ENCODE results near the gene TMC3. TPM values are rescaled to one million over a fixed set of nuclear protein-coding genes. Genes with fewer than 3 reads are reported as not detected.
"Not testable (repeated sequence)": the region's sequence is repeated elsewhere in the genome, so short reads cannot be mapped to it uniquely, and the experiment has no call there.

Gene TMC3
- polyA plus RNA-seq, 4 donors: 0.25 to 5.3 TPM; not detected in 2

DNA sequence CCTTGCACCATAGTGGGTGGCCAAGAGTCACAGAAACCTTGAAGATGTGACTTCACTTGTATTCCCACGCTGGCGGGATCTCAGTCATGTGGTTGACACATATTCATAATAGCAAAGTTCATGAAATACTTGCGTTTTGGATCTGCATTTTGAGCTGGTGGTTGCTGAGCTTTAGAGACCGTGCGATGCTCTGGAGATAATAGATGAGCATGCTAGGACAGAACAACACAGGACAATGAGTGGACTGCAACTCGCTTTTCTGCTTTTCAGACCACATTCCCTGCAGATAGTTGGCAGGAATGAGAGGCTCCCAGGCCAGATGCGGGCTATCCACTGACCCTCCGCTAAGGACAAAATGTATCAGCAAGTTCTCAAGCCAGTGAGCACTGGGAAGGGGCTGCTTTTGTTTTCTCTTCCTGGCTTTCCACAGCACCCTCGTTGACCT lies 36.3 kb downstream of the TMC3 start:
- no peak for FAIRE-seq
- WGBS, 3 donors: 66 to 90% (median 77%) methylated on average over 9 of the region's 9 CpGs

GRCh38 chr15:81337241-81337640 lies 36.8 kb downstream of the TMC3 start:
- DNase-seq: no peak
- Histone ChIP-seq H3K27me3 (ENCODE audit: control insufficient read depth in 3 of 3, insufficient read depth in 3 of 3, low read length in 3 of 3) (no peaks in the 10 kb centered on the region), H3K9me3 (ENCODE audit: control insufficient read depth in 2 of 2, insufficient read depth in 1 of 2, low read depth in 1 of 2, low read length in 1 of 2) (no peaks in the 10 kb centered on the region), H3K27ac (ENCODE audit: low read depth in 1 of 3, low read length in 2 of 3) (no peak overlapping the region), H3K4me1 (ENCODE audit: control insufficient read depth in 3 of 3, insufficient read depth in 2 of 3, low read depth in 1 of 3, low read length in 2 of 3) (peaks cover 0 to 18% (median 0%) of the 10 kb centered on the region in 3 donors), H3K4me3 (ENCODE audit: low read depth in 1 of 3, low read length in 3 of 3) (no peak overlapping the region), H3K36me3 (ENCODE audit: control insufficient read depth in 3 of 3, insufficient read depth in 2 of 3, low read depth in 1 of 3, low read length in 3 of 3) (no peaks in the 10 kb centered on the region)
- WGBS, 3 donors: 84 to 85% (median 85%) methylated on average over 3 of the region's 3 CpGs
- no peak for FAIRE-seq

More for the DNA sequence above, 36.3 kb downstream of the TMC3 start:
- no peaks in the 10 kb centered on the region for H3K36me3 ChIP-seq (ENCODE audit: control insufficient read depth in 3 of 3, insufficient read depth in 2 of 3, low read depth in 1 of 3, low read length in 3 of 3)
- no peaks in the 10 kb centered on the region for H3K27me3 ChIP-seq (ENCODE audit: control insufficient read depth in 3 of 3, insufficient read depth in 3 of 3, low read length in 3 of 3)
- H3K27ac ChIP-seq (ENCODE audit: low read depth in 1 of 3, low read length in 2 of 3): no peak overlapping the region
- H3K4me3 ChIP-seq (ENCODE audit: low read depth in 1 of 3, low read length in 3 of 3): no peak overlapping the region
- no peak for DNase-seq
- no peaks in the 10 kb centered on the region for H3K9me3 ChIP-seq (ENCODE audit: control insufficient read depth in 2 of 2, insufficient read depth in 1 of 2, low read depth in 1 of 2, low read length in 1 of 2)
- H3K4me1 ChIP-seq (ENCODE audit: control insufficient read depth in 3 of 3, insufficient read depth in 2 of 3, low read depth in 1 of 3, low read length in 2 of 3): peaks cover 0 to 18% (median 0%) of the 10 kb centered on the region in 3 donors

GRCh38 chr15:81336568-81336967 lies 37.4 kb downstream of the TMC3 start:
- Histone ChIP-seq H3K4me3 (ENCODE audit: low read depth in 1 of 3, low read length in 3 of 3) (no peak overlapping the region), H3K4me1 (ENCODE audit: control insufficient read depth in 3 of 3, insufficient read depth in 2 of 3, low read depth in 1 of 3, low read length in 2 of 3) (peaks cover 0 to 24% (median 0%) of the 10 kb centered on the region in 3 donors), H3K27ac (ENCODE audit: low read depth in 1 of 3, low read length in 2 of 3) (no peak overlapping the region), H3K9me3 (ENCODE audit: control insufficient read depth in 2 of 2, insufficient read depth in 1 of 2, low read depth in 1 of 2, low read length in 1 of 2) (no peaks in the 10 kb centered on the region), H3K36me3 (ENCODE audit: control insufficient read depth in 3 of 3, insufficient read depth in 2 of 3, low read depth in 1 of 3, low read length in 3 of 3) (no peaks in the 10 kb centered on the region), H3K27me3 (ENCODE audit: control insufficient read depth in 3 of 3, insufficient read depth in 3 of 3, low read length in 3 of 3) (no peaks in the 10 kb centered on the region)
- 86 to 93% (median 90%) methylated on average over 4 of the region's 4 CpGs for WGBS, 3 donors
- no peak for DNase-seq
- FAIRE-seq: no peak

- Histone ChIP-seq H3K4me3 (ENCODE audit: low read depth in 1 of 3, low read length in 3 of 3) (no peak overlapping the region), H3K27me3 (ENCODE audit: control insufficient read depth in 3 of 3, insufficient read depth in 3 of 3, low read length in 3 of 3) (no peaks in the 10 kb centered on the region), H3K9me3 (ENCODE audit: control insufficient read depth in 2 of 2, insufficient read depth in 1 of 2, low read depth in 1 of 2, low read length in 1 of 2) (no peaks in the 10 kb centered on the region), H3K27ac (ENCODE audit: low read depth in 1 of 3, low read length in 2 of 3) (peak overlapping the region in 1 of 3 donors; percentile 61), H3K4me1 (ENCODE audit: control insufficient read depth in 3 of 3, insufficient read depth in 2 of 3, low read depth in 1 of 3, low read length in 2 of 3) (peaks cover 0 to 32% (median 0%) of the 10 kb centered on the region in 3 donors), H3K36me3 (ENCODE audit: control insufficient read depth in 3 of 3, insufficient read depth in 2 of 3, low read depth in 1 of 3, low read length in 3 of 3) (no peaks in the 10 kb centered on the region)
- no peak for DNase-seq
- FAIRE-seq: no peak
- 92 to 95% (median 95%) methylated on average over 4 of the region's 4 CpGs for WGBS, 3 donors
Measured at GRCh38 chr15:81335631-81336030, 38.4 kb downstream of the TMC3 start.

DNA sequence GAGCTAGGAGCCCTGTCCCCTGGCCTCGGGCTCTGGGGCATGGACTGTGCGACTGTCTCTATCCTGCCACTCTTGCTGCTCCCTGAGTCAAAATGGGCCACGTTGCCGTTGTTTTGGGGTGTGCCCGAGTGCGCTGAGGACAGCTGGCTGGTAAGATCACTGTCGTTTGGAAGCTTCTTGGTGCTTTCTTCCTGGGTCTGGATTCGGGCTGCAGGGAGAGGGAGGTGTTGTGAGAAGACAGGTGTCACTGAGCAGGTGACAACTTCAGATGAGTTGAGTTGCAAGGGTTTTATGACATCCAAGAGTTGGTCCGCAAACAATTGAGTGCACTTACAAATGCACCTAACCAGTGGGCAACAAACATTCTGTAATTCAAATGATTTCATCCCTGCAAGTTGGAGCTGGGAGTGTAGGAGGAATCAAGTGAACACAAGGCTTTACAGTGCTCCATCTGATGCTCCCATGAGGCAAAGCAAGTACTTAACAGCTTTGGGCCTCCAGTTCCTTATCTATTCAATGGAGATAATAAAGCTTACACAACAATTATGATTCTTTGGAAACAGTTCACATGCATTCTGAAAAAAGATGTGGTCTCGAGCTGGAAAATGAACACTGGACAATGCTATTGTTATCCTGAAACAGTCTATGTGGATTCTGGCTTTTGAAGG lies 39.1 kb downstream of the TMC3 start:
- no peaks in the 10 kb centered on the region for H3K36me3 ChIP-seq (ENCODE audit: control insufficient read depth in 3 of 3, insufficient read depth in 2 of 3, low read depth in 1 of 3, low read length in 3 of 3)
- peaks cover 0 to 33% (median 0%) of the 10 kb centered on the region in 3 donors for H3K4me1 ChIP-seq (ENCODE audit: control insufficient read depth in 3 of 3, insufficient read depth in 2 of 3, low read depth in 1 of 3, low read length in 2 of 3)
- peak; percentile 37 to 79 for DNase-seq
- H3K27ac ChIP-seq (ENCODE audit: low read depth in 1 of 3, low read length in 2 of 3): peak overlapping the region in 1 of 3 donors; percentile 61
- no peak for FAIRE-seq
- WGBS, 3 donors: 20 to 71% (median 47%) methylated on average over 10 of the region's 10 CpGs
- H3K4me3 ChIP-seq (ENCODE audit: low read depth in 1 of 3, low read length in 3 of 3): no peak overlapping the region
- no peaks in the 10 kb centered on the region for H3K27me3 ChIP-seq (ENCODE audit: control insufficient read depth in 3 of 3, insufficient read depth in 3 of 3, low read length in 3 of 3)
- H3K9me3 ChIP-seq (ENCODE audit: control insufficient read depth in 2 of 2, insufficient read depth in 1 of 2, low read depth in 1 of 2, low read length in 1 of 2): no peaks in the 10 kb centered on the region

DNA sequence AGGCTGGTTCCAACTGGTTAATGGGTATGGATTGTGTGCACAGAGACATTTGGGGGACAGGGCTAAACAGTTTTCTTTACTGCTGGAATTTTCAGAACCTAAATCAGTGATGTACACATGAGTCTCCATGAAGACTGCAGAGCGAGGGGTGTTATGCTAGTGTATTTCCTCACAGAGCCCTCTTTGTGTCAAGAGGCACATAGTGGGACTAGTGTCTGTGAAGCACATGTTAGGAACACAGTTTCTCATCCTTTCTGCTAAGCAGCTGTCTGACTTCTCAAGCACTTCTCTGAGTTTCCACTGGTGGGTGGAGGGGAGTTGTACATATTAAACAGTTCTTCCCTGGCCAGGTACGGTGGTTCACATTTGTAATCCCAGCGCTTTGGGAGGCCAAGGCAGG lies 40.6 kb downstream of the TMC3 start:
- peaks cover 0 to 33% (median 0%) of the 10 kb centered on the region in 3 donors for H3K4me1 ChIP-seq (ENCODE audit: control insufficient read depth in 3 of 3, insufficient read depth in 2 of 3, low read depth in 1 of 3, low read length in 2 of 3)
- WGBS, 3 donors: 94 to 96% (median 96%) methylated on average over 3 of the region's 3 CpGs
- H3K27ac ChIP-seq (ENCODE audit: low read depth in 1 of 3, low read length in 2 of 3): no peak overlapping the region
- H3K9me3 ChIP-seq (ENCODE audit: control insufficient read depth in 2 of 2, insufficient read depth in 1 of 2, low read depth in 1 of 2, low read length in 1 of 2): no peaks in the 10 kb centered on the region
- H3K4me3 ChIP-seq (ENCODE audit: low read depth in 1 of 3, low read length in 3 of 3): no peak overlapping the region
- DNase-seq (no peak), FAIRE-seq (no peak)
- H3K27me3 ChIP-seq (ENCODE audit: control insufficient read depth in 3 of 3, insufficient read depth in 3 of 3, low read length in 3 of 3): no peaks in the 10 kb centered on the region
- H3K36me3 ChIP-seq (ENCODE audit: control insufficient read depth in 3 of 3, insufficient read depth in 2 of 3, low read depth in 1 of 3, low read length in 3 of 3): no peaks in the 10 kb centered on the region

DNA sequence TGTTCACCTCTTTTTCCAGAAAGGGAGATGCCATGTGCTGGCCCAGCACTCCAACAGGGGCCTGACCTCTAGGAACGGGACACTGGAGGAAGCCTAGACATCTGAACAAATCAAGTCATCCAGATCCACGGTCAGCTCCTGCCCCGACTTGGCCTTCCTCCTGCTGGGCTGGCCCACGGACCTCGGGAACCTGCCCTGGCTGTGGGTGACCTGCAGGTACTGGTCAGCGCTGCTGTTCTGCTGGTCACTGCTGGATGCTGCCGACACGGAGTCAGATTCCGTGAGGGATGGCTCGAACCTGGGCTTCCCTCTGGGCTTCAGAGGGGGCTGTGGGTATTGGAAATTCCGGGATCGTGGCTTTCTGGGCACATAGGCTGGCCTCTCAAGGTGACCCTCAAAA lies 41.7 kb downstream of the TMC3 start:
- no peak for FAIRE-seq
- Histone ChIP-seq H3K4me3 (ENCODE audit: low read depth in 1 of 3, low read length in 3 of 3) (no peak overlapping the region), H3K27me3 (ENCODE audit: control insufficient read depth in 3 of 3, insufficient read depth in 3 of 3, low read length in 3 of 3) (no peaks in the 10 kb centered on the region), H3K27ac (ENCODE audit: low read depth in 1 of 3, low read length in 2 of 3) (no peak overlapping the region), H3K9me3 (ENCODE audit: control insufficient read depth in 2 of 2, insufficient read depth in 1 of 2, low read depth in 1 of 2, low read length in 1 of 2) (no peaks in the 10 kb centered on the region), H3K36me3 (ENCODE audit: control insufficient read depth in 3 of 3, insufficient read depth in 2 of 3, low read depth in 1 of 3, low read length in 3 of 3) (no peaks in the 10 kb centered on the region), H3K4me1 (ENCODE audit: control insufficient read depth in 3 of 3, insufficient read depth in 2 of 3, low read depth in 1 of 3, low read length in 2 of 3) (peaks cover 0 to 33% (median 0%) of the 10 kb centered on the region in 3 donors)
- 96 to 97% (median 96%) methylated on average over 12 of the region's 12 CpGs for WGBS, 3 donors
- no peak for DNase-seq

DNA sequence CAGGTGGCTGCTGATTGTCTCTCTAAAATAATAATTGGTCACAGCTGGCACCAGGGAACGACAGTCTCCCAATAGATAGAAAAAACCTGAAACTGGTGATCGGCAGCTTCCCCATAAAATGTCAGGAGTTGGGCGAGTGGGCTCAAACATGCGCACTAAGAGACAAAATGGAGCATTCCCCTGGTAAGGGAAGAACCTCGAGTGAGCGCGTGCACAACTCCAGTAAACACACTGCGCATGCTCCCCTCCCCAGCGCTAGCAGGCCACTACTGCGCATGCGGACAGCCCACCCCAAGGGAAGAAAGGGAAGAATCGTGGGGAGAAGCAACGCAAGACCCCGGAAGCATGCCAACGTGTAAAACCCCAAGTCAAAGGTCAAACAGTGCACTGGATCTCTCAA lies 42.4 kb downstream of the TMC3 start:
- no peak overlapping the region for H3K4me3 ChIP-seq (ENCODE audit: low read depth in 1 of 3, low read length in 3 of 3)
- H3K27ac ChIP-seq (ENCODE audit: low read depth in 1 of 3, low read length in 2 of 3): peak overlapping the region in 1 of 3 donors; percentile 53
- no peak for DNase-seq
- H3K27me3 ChIP-seq (ENCODE audit: control insufficient read depth in 3 of 3, insufficient read depth in 3 of 3, low read length in 3 of 3): no peaks in the 10 kb centered on the region
- WGBS, 3 donors: 74 to 88% (median 83%) methylated on average over 15 of the region's 15 CpGs
- H3K4me1 ChIP-seq (ENCODE audit: control insufficient read depth in 3 of 3, insufficient read depth in 2 of 3, low read depth in 1 of 3, low read length in 2 of 3): peaks cover 0 to 35% (median 0%) of the 10 kb centered on the region in 3 donors
- no peaks in the 10 kb centered on the region for H3K36me3 ChIP-seq (ENCODE audit: control insufficient read depth in 3 of 3, insufficient read depth in 2 of 3, low read depth in 1 of 3, low read length in 3 of 3)
- FAIRE-seq: no peak
- H3K9me3 ChIP-seq (ENCODE audit: control insufficient read depth in 2 of 2, insufficient read depth in 1 of 2, low read depth in 1 of 2, low read length in 1 of 2): no peaks in the 10 kb centered on the region

GRCh38 chr15:81331141-81331540 lies 42.9 kb downstream of the TMC3 start:
- H3K4me1 ChIP-seq (ENCODE audit: control insufficient read depth in 3 of 3, insufficient read depth in 2 of 3, low read depth in 1 of 3, low read length in 2 of 3): peaks cover 0 to 35% (median 0%) of the 10 kb centered on the region in 3 donors
- H3K36me3 ChIP-seq (ENCODE audit: control insufficient read depth in 3 of 3, insufficient read depth in 2 of 3, low read depth in 1 of 3, low read length in 3 of 3); H3K4me3 ChIP-seq (ENCODE audit: low read depth in 1 of 3, low read length in 3 of 3); FAIRE-seq; H3K27me3 ChIP-seq (ENCODE audit: control insufficient read depth in 3 of 3, insufficient read depth in 3 of 3, low read length in 3 of 3); H3K9me3 ChIP-seq (ENCODE audit: control insufficient read depth in 2 of 2, insufficient read depth in 1 of 2, low read depth in 1 of 2, low read length in 1 of 2): not testable (repeated sequence)
- H3K27ac ChIP-seq (ENCODE audit: low read depth in 1 of 3, low read length in 2 of 3): peak overlapping the region in 1 of 3 donors; percentile 53
- WGBS, 3 donors: 19 to 57% (median 33%) methylated on average over 9 of the region's 9 CpGs
- peak; percentile 33 to 54 for DNase-seq

All from small intestine (tissue), 7 donors.